Activated T-helper 17 cell treated with anti-CD3 and anti-CD28 coated beads, Interleukin-2, amount 50 U/mL, for 72 hours (primary cell): ENCODE results near the gene ETV1. TPM values are rescaled to one million over a fixed set of nuclear protein-coding genes. Genes with fewer than 3 reads are reported as not detected.

Experiments used
- ATAC-seq: fragments of 150-1000 bp; cut with Tn5 transposase; replicated peaks from 2 replicates; pipeline ENCODE4 v1.10.0; 2021; ENCODE audit warnings: mild to moderate bottlenecking, moderate library complexity
- H3K27ac Mint-ChIP-seq: one replicate; pipeline ENCODE4 v1.8.0; 2022; ENCODE audit warnings: mixed read lengths
- H3K27me3 Mint-ChIP-seq: one replicate; pipeline ENCODE4 v1.8.0; 2022; ENCODE audit warnings: mixed read lengths
- H3K36me3 Mint-ChIP-seq: one replicate; pipeline ENCODE4 v1.8.0; 2022; ENCODE audit warnings: low read depth, mild to moderate bottlenecking, mixed read lengths
- H3K4me1 Mint-ChIP-seq: one replicate; pipeline ENCODE4 v1.8.0; 2022; ENCODE audit warnings: mixed read lengths
- H3K4me3 Mint-ChIP-seq: one replicate; pipeline ENCODE4 v1.8.0; 2022; ENCODE audit warnings: mild to moderate bottlenecking, mixed read lengths
- H3K9me3 Mint-ChIP-seq: one replicate; pipeline ENCODE4 v1.8.0; 2022; ENCODE audit warnings: mixed read lengths
- total RNA-seq, 2 donors: library from RNA; stranded (reverse); gene quantifications; one replicate each; pipeline ENCODE4 v1.2.3, GENCODE V29; 2022

The ETV1 gene
- total RNA-seq, 2 donors from 2014 or later: 1.4 to 1.7 TPM

- H3K4me3 Mint-ChIP-seq: no peak overlapping the region
- no peaks in the 10 kb centered on the region for H3K36me3 Mint-ChIP-seq
Observed at GRCh38 chr7:13860734-13861133, 128.7 kb downstream of the ETV1 start.

GRCh38 chr7:13856012-13856411, 133.5 kb downstream of the ETV1 start:
- no peaks in the 10 kb centered on the region for H3K9me3 Mint-ChIP-seq
- H3K36me3 Mint-ChIP-seq: no peaks in the 10 kb centered on the region
- H3K27ac Mint-ChIP-seq: no peak overlapping the region
- ATAC-seq: no peak
- H3K4me1 Mint-ChIP-seq: peaks cover 4% of the 10 kb centered on the region
- H3K4me3 Mint-ChIP-seq: no peak overlapping the region
- no peaks in the 10 kb centered on the region for H3K27me3 Mint-ChIP-seq

More at GRCh38 chr7:13860734-13861133, 128.7 kb downstream of the ETV1 start:
- ATAC-seq: no peak
- H3K4me1 Mint-ChIP-seq: peaks cover 4% of the 10 kb centered on the region
- H3K27ac Mint-ChIP-seq: no peak overlapping the region
- H3K9me3 Mint-ChIP-seq: no peaks in the 10 kb centered on the region
- H3K27me3 Mint-ChIP-seq: no peaks in the 10 kb centered on the region

DNA sequence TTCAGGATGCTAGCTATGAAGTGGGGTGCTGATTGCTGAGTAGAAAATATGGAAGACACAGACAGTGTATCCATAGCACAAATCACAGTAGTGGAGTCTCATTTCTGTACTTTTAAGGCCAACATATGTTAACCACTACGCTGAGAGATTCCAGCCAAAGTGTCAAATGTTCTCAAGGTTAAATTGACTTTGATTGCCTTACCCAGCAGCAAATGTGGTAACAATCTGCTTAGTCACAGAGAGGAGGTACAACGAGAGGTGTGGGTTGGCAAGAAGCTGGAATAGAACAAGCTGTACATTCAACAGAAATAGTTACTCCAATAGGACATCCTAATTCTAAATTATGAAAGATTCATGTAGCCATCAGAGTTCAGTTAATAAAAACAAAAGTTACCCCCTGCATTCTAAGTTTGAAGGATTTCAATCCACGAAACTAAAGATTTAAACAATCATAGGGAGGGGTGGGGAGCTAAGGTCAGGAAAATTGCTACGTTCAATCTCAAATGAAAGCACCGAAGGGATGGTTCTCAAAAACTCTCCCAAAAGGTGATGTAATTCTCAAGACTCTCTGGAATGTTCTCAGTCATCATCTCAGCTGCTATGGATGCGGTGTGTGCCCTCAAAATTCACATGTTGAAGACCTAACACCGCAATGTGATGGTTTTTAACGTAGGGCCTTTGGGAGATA, 137.0 kb downstream of the ETV1 start:
- no peaks in the 10 kb centered on the region for H3K27me3 Mint-ChIP-seq
- peaks cover 12% of the 10 kb centered on the region for H3K4me1 Mint-ChIP-seq
- no peak overlapping the region for H3K4me3 Mint-ChIP-seq
- no peaks in the 10 kb centered on the region for H3K36me3 Mint-ChIP-seq
- no peak overlapping the region for H3K27ac Mint-ChIP-seq
- peak; percentile 15 for ATAC-seq
- H3K9me3 Mint-ChIP-seq: no peaks in the 10 kb centered on the region

- H3K9me3 Mint-ChIP-seq: no peaks in the 10 kb centered on the region
- H3K4me1 Mint-ChIP-seq: peaks cover 12% of the 10 kb centered on the region
- H3K4me3 Mint-ChIP-seq: no peak overlapping the region
- H3K27me3 Mint-ChIP-seq: no peaks in the 10 kb centered on the region
- H3K36me3 Mint-ChIP-seq: no peaks in the 10 kb centered on the region
- no peak for ATAC-seq
- no peak overlapping the region for H3K27ac Mint-ChIP-seq
Observed at GRCh38 chr7:13851736-13852135, 137.7 kb downstream of the ETV1 start.

GRCh38 chr7:13850185-13850752, 139.2 kb downstream of the ETV1 start:
- H3K9me3 Mint-ChIP-seq: no peaks in the 10 kb centered on the region
- H3K4me3 Mint-ChIP-seq: peak overlapping the region; percentile 33
- ATAC-seq: peak; percentile 98
- H3K36me3 Mint-ChIP-seq: no peaks in the 10 kb centered on the region
- no peaks in the 10 kb centered on the region for H3K27me3 Mint-ChIP-seq
- H3K4me1 Mint-ChIP-seq: peaks cover 12% of the 10 kb centered on the region
- no peak overlapping the region for H3K27ac Mint-ChIP-seq

DNA sequence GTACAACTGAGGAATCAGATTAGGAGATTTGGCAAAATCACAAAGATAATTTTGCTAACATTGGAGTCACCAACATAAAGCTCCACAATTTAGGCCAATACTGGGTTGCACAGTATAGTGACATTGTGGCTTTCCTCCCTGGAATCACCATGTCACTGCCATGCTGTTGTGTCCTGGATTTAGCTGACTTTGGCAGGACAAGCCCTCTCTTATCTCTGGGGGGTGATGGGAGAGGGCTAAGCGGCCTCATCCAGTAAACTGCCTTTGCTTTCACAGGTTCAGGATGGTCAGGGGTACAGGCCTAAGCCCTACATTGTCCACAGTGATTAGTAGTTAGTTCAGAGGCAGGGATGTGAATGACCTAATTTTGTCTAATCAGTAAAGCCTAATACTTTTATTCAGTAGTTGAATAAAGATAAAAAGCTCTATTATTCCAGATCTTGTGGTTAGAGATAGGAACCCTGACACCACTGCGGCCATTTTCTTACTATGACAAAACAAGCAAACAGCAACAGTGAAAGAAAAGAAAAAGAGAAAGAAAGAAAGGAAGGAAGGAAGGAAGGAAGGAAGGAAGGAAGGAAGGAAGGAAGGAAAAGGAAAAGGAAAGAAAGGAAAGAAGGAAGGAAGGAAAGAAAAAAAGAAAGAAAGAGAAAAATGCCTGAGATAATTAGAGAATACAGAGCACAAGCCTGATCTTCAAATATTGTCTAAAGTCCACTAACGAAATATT, 140.1 kb downstream of the ETV1 start:
- H3K27ac Mint-ChIP-seq: no peak overlapping the region
- peak overlapping the region; percentile 33 for H3K4me3 Mint-ChIP-seq
- H3K36me3 Mint-ChIP-seq: no peaks in the 10 kb centered on the region
- peaks cover 12% of the 10 kb centered on the region for H3K4me1 Mint-ChIP-seq
- no peak for ATAC-seq
- H3K9me3 Mint-ChIP-seq: no peaks in the 10 kb centered on the region
- H3K27me3 Mint-ChIP-seq: no peaks in the 10 kb centered on the region

DNA sequence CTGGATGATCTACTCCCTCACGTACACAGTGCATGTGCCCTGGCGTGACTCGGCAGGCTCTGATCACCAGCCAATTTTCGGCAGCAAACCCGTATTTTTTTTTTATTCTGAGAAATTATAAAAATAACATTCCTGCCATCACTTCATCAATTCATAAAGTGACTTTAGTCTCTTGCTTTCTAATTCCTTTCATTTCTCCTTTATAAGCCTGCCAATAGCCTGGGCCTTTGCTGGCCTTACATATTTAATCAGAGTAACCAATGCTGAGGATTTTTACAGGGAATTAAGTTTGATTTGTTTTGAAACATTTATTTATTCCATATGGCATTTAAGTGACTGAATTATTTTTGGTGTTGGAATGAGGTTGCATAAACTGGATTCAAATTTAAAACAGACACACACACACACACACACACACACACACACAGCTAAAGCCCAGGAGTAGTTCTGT, 140.8 kb downstream of the ETV1 start:
- Mint-ChIP-seq H3K4me3 (no peak overlapping the region), H3K27ac (no peak overlapping the region), H3K36me3 (no peaks in the 10 kb centered on the region), H3K4me1 (peaks cover 12% of the 10 kb centered on the region), H3K27me3 (no peaks in the 10 kb centered on the region), H3K9me3 (no peaks in the 10 kb centered on the region)
- ATAC-seq: no peak

GRCh38 chr7:13846386-13846785, 143.1 kb downstream of the ETV1 start:
- no peaks in the 10 kb centered on the region for H3K27me3 Mint-ChIP-seq
- H3K4me3 Mint-ChIP-seq: no peak overlapping the region
- H3K27ac Mint-ChIP-seq: no peak overlapping the region
- H3K4me1 Mint-ChIP-seq: peaks cover 12% of the 10 kb centered on the region
- no peaks in the 10 kb centered on the region for H3K9me3 Mint-ChIP-seq
- no peaks in the 10 kb centered on the region for H3K36me3 Mint-ChIP-seq
- no peak for ATAC-seq

- no peak overlapping the region for H3K27ac Mint-ChIP-seq
- no peaks in the 10 kb centered on the region for H3K36me3 Mint-ChIP-seq
- H3K4me3 Mint-ChIP-seq: no peak overlapping the region
- H3K9me3 Mint-ChIP-seq: no peaks in the 10 kb centered on the region
- H3K27me3 Mint-ChIP-seq: no peaks in the 10 kb centered on the region
- ATAC-seq: no peak
- peaks cover 12% of the 10 kb centered on the region for H3K4me1 Mint-ChIP-seq
Observed at GRCh38 chr7:13845601-13846000, 143.9 kb downstream of the ETV1 start.

- no peak for ATAC-seq
- H3K36me3 Mint-ChIP-seq: no peaks in the 10 kb centered on the region
- H3K9me3 Mint-ChIP-seq: no peaks in the 10 kb centered on the region
- H3K4me3 Mint-ChIP-seq: no peak overlapping the region
- H3K4me1 Mint-ChIP-seq: peaks cover 8% of the 10 kb centered on the region
- no peaks in the 10 kb centered on the region for H3K27me3 Mint-ChIP-seq
- no peak overlapping the region for H3K27ac Mint-ChIP-seq
Observed at GRCh38 chr7:13844954-13845353, 144.5 kb downstream of the ETV1 start.

GRCh38 chr7:13841284-13841683, 148.2 kb downstream of the ETV1 start:
- H3K4me3 Mint-ChIP-seq: no peak overlapping the region
- no peak overlapping the region for H3K27ac Mint-ChIP-seq
- no peak for ATAC-seq
- H3K36me3 Mint-ChIP-seq: no peaks in the 10 kb centered on the region
- H3K27me3 Mint-ChIP-seq: no peaks in the 10 kb centered on the region
- H3K9me3 Mint-ChIP-seq: no peaks in the 10 kb centered on the region
- H3K4me1 Mint-ChIP-seq: no peaks in the 10 kb centered on the region
